DMS 273 (cell line): ENCODE results near the gene FGFBP2.
A peak's percentile ranks its signal among the peaks of the same experiment; 100 is the strongest.

Experiments
- DNase-seq: peaks from one replicate; lab custom pipeline; 2025; ENCODE audit not compliant: unreplicated experiment; lab: John Stamatoyannopoulos, UW

Gene FGFBP2, protein sequence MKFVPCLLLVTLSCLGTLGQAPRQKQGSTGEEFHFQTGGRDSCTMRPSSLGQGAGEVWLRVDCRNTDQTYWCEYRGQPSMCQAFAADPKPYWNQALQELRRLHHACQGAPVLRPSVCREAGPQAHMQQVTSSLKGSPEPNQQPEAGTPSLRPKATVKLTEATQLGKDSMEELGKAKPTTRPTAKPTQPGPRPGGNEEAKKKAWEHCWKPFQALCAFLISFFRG

DNA sequence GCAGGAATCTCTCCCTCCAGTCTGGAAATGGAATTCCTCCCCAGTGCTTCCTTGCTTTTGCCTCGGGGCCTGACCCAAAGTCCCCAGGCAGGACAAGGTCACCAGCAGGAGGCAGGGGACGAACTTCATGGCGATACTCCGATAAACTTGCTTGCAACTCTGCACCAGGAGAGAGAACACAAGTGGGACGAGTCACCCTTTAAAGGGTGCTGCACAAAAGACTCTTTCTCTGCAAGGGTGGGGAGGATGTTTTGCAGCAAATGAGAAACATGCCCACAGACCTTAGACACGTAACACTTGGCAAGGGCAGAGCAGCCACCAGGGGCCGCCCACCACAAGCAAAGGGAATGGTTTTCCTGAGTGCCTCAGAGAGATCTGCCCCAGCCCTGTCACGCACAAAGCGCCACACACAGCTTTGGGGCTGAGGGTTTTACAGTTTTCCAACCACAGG lies at the start of gene FGFBP2:
Gene FGFBP2 (minus strand): TSS at position 175 of the 451 bp plus-strand sequence. CDS start 46 bp downstream, at position 129.
- peak; percentile 56 for DNase-seq

DNA sequence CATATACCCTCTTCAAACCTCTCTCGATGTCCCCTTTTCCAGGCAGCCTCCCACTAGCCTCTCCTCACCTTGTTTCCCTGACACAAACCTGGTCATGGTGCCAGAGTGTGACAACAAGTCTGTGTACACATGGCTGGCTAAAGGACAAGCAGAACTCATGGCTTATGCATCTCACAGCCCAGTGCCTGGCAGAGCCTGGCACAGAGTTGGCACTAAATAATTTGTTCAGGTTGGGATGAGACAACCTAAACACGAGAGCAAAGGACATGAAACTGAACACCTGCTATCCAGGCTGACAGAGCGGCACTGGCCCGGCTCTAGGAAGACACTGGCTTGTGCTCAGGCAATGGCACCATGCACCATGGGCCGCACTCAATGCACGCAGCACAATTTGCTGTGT lies 48.2 kb upstream of the FGFBP2 start:
- DNase-seq, result no peak

DNA sequence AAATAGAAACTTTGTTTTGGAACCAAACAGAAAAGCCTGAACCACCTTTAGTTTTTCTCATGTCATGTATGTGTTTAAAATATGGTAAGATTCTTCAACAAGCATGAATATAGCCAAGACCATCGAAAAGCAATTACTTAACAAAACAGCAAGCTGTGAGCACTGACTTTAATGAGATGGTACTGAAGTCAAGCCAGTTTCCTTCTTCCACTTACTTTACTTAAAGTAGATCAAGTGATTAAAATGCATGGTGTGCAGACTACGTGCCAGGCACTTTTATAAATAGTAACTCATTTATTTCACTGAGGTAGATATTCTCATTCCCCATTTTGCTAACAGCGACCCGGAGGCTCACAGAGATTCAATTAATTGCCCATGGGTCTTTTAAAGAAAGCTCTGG lies 46.2 kb upstream of the FGFBP2 start:
- no peak for DNase-seq

DNA sequence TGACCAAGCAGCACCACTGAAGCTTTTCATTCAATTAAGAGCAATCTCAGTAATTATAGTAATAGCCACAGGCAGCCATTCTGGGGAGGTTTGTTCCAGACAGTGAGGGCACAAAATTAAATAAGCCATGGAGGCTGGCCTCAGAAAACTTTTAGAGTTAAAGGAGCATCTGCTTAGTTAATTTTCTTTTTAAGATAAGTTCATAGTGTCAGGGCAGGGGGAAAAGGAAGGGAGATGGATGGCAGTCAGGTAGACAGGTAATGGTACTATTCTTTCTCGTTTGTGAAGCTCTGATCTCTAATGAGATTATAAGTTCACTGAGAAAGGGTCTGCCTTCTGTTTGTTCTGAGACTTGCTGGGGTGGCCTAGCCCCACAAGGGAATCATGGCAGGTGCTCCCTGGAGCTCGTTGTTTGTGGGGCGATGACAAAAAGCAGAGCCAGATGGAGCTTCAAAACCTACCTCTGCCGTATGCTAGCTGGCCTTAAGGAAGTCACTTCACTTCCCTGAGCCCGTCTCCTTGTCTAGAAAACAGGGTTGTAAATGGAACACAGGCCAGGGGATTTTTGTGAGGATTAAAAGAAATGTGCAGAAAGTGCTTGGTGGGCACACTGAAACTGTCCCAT lies 44.6 kb upstream of the FGFBP2 start:
- DNase-seq, result peak; percentile 56

DNA sequence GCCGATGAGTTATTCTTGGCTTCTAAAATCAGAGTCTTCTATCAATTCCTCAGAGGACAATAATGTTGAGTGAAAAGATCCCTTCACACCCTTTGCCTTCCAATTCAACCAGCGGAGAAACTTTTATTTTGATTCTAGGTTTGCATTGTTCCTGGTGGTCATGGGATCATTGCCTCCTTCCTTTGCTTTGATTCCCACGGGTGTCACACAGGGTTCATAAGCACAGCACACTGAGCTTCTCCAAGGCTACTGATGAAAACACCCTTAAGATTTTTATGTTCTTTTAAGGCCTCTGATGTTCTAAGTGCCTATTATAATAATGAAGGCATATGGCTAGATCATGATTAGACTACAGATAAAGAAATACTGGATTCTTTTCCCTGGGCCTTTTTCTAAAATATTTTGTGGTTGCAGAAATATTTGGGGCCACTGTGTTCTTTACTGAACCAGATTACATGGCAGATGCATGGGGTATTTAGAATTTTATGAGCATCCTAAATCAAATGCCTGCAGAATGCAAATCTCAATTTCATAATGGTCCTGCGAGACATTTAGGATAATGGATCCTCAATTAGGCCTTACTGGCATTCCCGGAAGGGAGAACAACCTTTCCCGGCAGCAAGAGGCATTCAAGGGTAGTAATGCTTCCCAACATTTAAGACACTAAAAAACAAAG lies 43.9 kb upstream of the FGFBP2 start:
- no peak for DNase-seq

DNA sequence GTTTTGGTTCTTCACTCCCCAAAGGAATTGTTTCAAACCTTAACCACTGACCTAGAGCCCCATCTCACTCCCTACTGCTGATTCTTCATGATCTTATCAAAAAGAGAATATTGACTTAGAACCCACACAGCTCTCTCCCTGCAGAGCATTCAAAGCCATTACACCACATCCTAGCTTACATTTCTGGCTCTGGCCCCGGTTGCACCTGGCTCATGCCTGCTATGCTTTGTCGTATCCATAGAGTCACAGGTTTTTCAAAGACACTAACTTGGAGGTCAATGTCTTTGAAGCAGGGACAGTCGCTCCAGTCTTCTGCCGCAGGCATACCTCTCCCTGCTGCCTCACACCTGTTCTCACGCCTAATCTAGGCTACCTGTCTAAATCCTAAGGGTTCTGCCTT lies 42.7 kb upstream of the FGFBP2 start:
- no peak for DNase-seq

DNA sequence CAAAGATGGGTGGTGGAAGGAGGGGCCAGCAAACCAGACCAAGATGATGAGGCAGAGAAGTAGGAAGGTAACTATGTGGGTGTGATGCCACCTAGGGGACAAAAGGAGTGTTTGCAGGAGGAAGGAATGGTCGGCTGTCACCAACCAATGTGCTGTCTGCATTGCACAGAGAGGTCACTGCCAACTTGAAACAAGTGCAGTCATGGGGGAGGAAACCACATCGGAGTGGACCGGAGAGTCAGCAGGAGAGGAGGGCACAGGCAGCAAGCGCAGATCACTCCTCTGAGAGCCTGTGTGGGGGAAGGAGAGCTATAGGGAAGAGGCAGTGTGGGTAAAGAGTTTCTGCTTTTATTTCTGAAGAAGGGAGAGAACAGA lies 38.5 kb upstream of the FGFBP2 start:
- DNase-seq, result peak; percentile 71

DNA sequence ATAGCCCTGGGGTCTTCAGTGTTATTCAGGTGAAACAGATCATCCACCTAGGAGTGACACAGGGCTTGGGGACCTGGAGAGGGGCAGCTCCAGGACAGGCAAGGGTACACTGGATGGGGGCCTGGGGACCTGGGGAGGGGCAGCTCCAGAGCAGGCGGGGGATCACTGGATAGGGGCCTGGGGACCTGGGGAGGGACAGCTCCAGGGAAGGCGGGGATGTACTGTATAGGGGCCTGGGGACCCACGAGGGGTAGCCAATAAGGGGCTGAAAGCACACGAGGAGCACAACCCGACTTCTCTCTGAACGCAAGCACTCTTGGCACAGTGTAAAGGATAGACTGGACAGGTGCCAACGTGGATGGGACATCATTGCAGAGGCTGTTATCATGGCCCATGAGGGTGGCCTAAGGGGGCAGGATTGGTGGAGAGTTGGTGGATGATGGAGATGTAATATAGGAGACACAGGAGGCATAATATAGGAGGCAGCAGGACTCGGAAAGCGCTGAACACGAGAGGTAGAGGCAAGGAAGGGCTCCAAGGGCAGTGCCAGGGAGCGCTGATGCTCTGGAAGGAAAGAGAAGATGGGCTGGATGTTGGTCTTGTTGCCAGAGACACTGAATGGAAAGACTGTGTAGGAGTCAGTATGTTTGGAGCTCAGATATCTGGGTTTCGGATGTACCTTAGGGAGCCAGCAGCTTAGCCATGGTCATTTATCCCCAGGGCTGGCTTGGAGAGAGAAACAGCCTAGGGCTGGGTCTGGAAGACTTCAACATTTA lies 37.9 kb upstream of the FGFBP2 start:
- DNase-seq, result no peak

DNA sequence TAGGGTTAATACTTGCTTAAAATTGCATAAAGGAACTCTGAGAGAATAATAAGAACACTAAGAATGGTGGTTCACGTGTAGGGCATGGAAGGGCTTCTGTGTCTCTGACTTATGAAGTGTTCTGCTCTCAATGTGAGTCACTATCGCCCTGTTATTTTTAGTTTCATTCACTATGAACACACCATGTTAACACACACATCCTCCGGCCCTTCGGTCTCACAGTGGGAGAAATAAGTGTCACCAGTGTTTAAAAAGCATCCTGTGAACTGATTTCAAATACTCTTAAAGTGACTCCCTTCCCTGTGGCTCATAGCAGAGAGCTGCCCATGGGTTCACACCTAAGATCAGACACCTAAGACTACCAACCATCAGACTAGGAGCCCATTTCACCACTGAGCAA lies 33.8 kb upstream of the FGFBP2 start:
- DNase-seq, result no peak

DNA sequence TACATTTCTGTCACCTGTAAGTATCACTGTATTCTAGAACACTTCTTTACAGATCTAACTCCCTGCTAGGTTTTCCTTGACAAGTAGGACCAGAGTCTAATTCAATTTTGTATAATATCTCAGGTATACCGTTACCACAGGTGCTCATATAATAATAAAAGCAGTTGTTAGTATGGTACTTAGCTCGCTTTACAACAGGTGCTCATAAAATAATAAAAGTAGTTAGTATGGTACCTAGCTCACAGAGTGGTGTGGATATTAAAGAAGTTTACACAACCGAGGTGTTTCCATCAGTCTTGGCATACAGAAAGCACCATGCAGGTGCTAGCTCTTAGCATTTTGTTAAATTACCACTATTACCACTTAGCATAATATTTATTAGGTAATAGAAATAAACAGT lies 32.9 kb upstream of the FGFBP2 start:
- no peak for DNase-seq

DNA sequence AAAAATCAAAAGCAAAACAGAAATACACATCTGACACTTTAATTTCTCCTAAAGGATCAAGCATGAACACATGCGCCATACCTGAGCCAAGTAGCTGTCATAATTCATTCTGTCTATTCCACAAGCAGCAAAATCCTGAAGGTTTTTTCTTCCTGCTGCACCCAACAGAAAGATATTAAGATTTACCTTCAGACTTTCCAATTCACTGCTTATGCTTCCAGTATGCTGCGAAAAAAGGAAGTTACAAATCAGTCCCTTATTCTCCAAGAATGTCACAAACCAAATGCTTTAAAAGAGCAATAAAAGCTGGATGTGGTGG lies 29.2 kb upstream of the FGFBP2 start:
- no peak for DNase-seq

DNA sequence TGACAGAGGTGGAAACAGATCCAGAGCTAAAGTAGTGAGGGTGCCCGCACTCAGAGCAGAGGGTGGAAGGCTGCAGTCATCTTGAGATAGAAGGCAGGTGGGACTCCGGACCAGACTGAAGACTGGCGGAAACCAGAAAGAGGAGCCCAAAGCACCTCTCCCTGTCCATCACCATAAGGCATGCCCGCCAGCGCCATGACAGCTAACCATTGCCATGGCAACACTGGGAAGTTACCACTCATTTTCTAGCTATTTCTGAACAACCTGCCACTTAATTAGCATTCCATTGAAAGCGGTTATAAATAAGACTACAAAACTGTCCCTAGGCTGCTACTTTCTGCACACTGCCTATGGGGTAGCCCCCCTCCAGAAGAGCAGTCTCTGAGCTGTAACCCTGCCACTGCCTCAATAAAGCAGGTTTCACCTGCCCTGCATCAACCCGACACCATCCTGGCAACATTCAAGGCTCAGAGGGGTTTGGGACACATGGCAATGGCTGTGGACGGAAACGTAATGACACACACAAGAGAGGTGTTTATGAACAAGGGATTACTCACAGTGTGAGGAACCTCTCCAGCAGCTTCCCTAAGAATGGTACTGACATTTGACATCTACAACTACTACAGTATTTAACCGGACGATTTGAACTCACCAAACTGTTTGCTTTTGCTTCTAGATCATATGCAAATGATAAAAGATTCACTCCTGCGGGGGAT lies 27.8 kb upstream of the FGFBP2 start:
- no peak for DNase-seq

DNA sequence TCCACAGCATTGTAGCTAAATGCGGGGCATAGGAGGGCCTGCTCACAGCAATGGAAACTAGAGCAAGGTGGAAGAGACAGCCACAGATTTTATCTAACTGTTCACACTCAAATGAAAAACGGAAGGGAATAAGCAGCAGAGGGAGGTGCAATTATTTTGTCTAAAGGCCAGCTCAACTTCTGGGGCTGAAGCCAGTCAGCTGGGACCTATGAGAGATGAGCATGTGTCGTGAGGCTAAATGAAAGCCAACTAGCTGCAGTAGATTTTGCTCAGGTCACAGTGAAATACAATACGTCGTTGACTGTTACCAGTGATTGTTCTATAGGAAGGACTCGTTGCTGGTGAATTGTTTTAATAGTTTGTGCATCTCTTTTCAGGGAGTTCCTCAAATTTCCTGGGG lies 26.4 kb upstream of the FGFBP2 start:
- no peak for DNase-seq

DNA sequence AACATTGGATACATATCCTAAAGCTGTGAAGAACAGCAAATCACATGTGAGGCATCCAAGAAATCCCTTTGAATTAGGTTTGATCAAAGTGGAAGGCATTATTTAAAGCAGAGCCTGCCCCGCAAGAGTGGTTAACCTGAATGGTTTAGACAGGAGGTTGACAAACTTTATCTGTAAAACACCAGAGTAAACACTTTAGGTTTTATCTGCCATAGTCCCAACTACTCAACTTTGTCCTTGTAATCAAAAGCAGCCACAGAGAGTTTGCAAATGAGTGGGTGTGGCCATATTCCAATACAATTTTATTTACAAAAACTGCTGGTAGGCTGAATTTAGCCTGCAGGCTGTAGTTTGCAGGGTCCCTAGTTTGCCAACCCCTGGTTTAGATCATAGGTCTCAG lies 25.2 kb upstream of the FGFBP2 start:
- DNase-seq, result no peak

DNA sequence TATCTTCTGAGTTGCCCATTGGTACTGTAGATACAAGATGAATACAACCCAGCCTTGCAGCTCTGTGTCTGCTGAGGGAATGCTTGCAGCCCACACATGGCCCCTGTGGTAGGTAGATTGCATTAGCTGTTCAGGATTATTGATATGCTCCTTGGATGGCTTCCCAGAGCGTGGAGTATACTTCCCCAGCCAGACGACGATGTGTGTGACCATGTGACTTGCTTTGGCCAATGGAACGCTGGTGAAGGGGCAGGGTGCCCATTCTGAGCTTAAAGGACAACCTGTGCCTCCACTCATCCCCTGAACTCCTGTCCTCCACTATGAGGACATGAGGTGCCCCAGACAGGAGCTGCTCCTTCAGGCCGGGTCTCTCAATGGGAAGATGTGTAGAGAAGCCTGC lies 23.9 kb upstream of the FGFBP2 start:
- DNase-seq, result no peak

DNA sequence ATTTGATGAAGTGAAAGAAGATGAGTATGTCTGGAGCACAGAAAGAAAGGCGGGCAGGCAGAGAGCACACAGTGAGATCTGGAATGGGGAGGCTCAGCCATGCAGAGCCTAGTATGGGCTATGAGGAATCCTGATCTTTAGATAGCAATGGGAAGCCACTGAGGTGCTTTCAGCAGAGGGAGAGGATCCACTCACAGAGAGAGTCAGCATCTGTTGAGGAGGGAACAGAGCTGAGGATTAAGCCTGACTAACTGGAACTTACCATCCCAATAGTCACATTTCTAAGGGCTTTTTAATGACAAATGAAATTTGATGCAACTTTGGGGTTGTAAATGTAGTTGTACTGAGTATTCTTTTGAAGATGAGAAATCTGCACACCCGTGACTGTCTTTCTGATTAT lies 20.6 kb upstream of the FGFBP2 start:
- no peak for DNase-seq

DNA sequence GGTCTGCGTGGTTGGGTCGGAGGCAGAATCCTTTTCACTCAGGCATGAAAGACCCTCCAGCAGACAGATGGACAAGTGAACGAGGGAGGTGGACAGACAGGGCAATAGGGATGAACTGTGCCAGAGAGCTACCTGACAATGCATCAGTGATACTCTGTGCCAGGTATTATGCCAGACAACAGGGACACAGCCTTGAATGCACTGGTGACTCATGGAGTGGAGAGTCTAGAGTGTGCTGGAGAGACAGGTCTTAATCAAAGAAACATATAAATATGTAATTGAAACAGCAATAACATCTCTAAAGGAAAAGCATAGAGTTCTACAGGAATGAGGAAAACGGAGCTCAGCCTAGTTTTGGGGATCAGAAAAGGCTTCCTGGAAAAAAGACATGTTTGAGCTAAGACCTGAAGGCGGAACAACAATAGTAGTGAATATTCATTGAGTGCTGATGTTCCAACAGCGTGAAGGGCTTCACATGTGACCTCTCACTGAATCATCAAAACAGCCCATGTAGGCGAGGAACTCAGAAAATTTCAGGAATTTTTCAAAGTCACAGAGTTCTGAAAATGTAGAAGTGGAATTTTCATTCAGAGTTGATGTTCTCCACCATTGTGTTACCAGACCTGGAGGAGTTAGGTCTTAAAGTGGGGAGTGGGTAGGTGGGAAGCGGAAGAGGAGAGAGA lies 20.0 kb upstream of the FGFBP2 start:
- no peak for DNase-seq

DNA sequence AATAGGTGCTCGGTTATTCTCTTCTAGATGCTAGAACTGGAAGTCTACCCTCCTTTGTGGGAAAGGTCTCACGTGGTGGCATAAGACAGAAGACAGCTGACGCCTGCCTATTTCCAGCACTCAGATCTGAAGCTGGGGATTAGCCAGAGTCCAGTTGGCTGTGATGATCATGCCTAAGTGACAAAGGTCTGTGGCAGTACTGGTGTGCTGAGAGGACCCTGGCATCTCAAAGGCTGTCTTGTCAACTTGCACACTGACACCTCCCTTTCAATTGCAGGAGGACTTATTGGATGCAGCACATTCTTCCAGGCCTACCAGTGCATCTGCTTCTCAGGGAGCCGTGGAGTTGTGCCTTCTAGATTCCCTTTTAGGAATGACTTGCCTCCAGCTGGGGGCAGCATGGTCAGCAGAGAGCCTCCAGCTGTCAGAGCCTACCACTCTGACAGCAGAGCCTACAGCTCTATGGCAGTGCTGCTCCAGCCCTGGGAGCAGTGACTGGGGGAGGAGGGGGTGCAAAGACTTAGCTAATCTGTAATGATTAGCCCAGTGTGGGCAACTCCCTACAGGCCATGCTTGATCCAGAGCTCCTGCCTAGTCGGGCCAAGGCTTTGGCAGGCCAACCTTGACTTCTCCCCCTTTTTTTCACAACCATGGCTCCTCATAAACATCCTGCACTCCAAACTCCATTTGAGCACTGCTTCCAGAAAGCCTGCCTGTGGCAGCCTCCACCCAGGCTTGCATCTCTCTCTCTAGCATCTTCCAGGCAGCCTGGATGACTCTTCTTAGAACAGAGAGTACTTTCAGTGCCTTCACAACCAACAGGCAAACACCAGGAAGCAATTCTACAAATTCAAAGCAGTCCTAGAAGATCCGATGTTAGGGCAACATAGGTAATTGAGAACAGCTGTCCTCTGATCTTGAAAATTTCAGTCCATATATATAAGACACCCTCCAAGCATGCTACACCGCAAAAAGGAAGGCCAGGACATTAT lies 13.8 kb upstream of the FGFBP2 start:
- peak; percentile 7 for DNase-seq

DNA sequence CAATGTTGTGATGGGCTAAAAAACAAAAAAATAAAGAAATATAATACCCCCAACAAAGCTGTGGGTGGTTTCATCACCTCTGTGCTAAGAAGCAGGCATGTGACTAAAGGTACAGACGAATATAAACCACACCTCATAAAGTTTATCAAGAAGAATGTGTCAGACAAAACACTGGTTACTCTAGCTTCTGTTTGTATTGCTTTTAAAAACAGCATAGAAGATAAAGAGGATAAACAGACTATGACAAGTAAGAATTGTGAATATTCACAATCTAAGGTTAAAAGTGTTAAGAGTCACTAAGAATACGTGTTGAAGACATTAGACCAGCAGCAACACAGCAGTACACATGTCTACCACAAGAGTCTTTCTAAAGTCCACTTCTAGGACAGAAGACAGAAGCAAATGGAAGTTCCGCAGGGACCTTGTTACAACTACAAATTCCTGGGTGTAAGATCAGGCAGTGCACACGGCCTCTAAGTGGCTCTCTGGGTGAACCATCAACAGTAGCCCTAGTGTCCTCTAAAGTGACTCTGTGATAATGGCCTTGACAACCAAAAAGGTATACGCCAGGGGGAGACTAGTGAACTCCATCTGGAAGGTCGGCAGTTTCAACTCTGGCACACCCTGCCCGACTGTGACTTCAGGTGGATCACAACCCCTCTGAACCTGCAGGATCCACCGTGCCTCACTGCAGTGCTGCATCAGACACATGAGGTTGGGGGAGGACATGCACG lies 8.3 kb upstream of the FGFBP2 start:
- DNase-seq, result no peak
